ENCODE results near the gene CEP57L1. TPM values are rescaled to one million over a fixed set of nuclear protein-coding genes. Genes with fewer than 3 reads are reported as not detected.

The CEP57L1 gene
- total RNA-seq, 1 experiment from 2014 or later: 26.4 TPM

DNA sequence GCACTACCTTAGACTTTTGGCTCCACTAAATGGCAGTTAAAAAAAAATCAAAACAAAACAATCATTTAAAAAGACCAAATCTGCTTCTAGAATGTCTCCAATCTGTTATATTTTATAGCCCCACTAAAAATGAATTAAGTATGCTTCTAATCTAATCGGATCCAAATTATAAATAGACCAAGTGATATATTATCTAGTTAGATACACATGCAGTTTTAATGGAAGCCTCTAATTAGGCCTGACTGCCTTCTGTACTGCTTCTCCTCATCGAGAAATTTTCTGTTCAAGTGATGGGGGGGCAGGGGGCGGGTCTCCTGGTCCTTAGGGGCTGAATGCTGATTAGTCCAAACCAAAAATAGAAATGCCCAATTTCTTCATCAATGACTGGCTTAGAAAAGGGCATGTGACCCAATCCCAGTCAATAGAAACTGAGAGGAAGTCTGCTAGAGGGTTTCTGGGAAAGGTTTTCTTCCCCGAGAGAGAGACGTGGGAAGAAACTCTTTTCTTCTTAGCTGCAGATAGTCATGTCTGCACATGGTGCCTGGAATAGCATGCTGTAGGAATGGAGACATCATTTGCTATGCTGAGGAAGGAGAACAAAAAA is 7.5 kb upstream of the CEP57L1 start:
- no peak overlapping the region for H2AFZ ChIP-seq (ENCODE audit: low read length)
- H3K9me3 ChIP-seq (ENCODE audit: low read length): no peaks in the 10 kb centered on the region
- no peak for TF ChIP-seq EZH2 (IDR thresholded peaks at IDR 0.05; ENCODE audit: low read length, unreplicated experiment)
- no peak for TF ChIP-seq EZH2phosphoT487 (IDR thresholded peaks at IDR 0.05; ENCODE audit: borderline replicate concordance, low read length)
- TF ChIP-seq, protein P1, sequence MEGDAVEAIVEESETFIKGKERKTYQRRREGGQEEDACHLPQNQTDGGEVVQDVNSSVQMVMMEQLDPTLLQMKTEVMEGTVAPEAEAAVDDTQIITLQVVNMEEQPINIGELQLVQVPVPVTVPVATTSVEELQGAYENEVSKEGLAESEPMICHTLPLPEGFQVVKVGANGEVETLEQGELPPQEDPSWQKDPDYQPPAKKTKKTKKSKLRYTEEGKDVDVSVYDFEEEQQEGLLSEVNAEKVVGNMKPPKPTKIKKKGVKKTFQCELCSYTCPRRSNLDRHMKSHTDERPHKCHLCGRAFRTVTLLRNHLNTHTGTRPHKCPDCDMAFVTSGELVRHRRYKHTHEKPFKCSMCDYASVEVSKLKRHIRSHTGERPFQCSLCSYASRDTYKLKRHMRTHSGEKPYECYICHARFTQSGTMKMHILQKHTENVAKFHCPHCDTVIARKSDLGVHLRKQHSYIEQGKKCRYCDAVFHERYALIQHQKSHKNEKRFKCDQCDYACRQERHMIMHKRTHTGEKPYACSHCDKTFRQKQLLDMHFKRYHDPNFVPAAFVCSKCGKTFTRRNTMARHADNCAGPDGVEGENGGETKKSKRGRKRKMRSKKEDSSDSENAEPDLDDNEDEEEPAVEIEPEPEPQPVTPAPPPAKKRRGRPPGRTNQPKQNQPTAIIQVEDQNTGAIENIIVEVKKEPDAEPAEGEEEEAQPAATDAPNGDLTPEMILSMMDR (conservative IDR thresholded peaks at IDR 0.05; ENCODE audit: low read depth, low read length): no peak
- intact Hi-C loops (cut with micrococcal nuclease): no loop called here
- H3K4me2 ChIP-seq (ENCODE audit: low read length): no peak overlapping the region
- ChIA-PET CTCF (no interaction called here), POLR2A (ENCODE audit: unreplicated experiment) (no interaction called here)
- H3K9me2 ChIP-seq (replicated peaks; ENCODE audit: low read length): no peaks in the 10 kb centered on the region
- no peak for ATAC-seq
- H3K36me3 ChIP-seq (ENCODE audit: low read depth, low read length): no peaks in the 10 kb centered on the region
- no peak overlapping the region for H3K27ac ChIP-seq (ENCODE audit: low read length)
- DNase-seq: no peak
- no peak overlapping the region for H3K9ac ChIP-seq (ENCODE audit: low read length)
- H3K79me2 ChIP-seq (ENCODE audit: low read length): peaks cover 17% of the 10 kb centered on the region
- H3K4me3 ChIP-seq (ENCODE audit: low read length): no peak overlapping the region
- H3F3A ChIP-seq (ENCODE audit: low read length, unreplicated experiment): no peaks in the 10 kb centered on the region
- peaks cover 8% of the 10 kb centered on the region; the same call in 1 of the 2 replicates for H3K4me1 ChIP-seq (ENCODE audit: insufficient read depth, low read length)
- H4K20me1 ChIP-seq (ENCODE audit: low read length): no peaks in the 10 kb centered on the region
- no peaks in the 10 kb centered on the region for H3K27me3 ChIP-seq (ENCODE audit: low read length)
- no TSS peak for BruUV-seq (replicated peaks)

DNA sequence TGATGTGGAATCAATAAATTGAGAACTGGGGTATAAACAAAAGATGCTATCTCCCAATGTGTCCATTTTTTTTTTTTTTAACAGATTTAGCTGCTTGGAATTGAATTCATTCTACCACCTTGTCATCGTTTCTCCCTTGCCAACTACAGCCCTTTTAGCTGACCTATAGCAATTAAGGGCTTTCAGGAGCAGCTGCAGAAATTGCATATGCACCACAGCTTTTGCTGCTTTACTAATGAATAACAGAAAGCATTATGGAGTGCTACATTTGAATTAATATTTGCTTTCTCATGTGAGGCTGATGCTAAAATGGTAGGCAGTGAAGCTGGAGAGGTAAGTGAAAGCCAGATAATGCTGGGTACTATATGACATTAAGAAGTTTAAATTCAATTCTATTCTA is 6.3 kb upstream of the CEP57L1 start:
- TF ChIP-seq EZH2 (IDR thresholded peaks at IDR 0.05; ENCODE audit: low read length, unreplicated experiment): no peak
- no peak for TF ChIP-seq EZH2phosphoT487 (IDR thresholded peaks at IDR 0.05; ENCODE audit: borderline replicate concordance, low read length)
- TF ChIP-seq, protein P1 (conservative IDR thresholded peaks at IDR 0.05; ENCODE audit: low read depth, low read length): no peak
- DNase-seq: no peak
- Histone ChIP-seq H3K9me3 (ENCODE audit: low read length) (no peaks in the 10 kb centered on the region), H3K4me1 (ENCODE audit: insufficient read depth, low read length) (peaks cover 8% of the 10 kb centered on the region; the same call in 1 of the 2 replicates), H3F3A (ENCODE audit: low read length, unreplicated experiment) (no peaks in the 10 kb centered on the region), H3K27me3 (ENCODE audit: low read length) (no peaks in the 10 kb centered on the region), H3K4me3 (ENCODE audit: low read length) (no peak overlapping the region), H4K20me1 (ENCODE audit: low read length) (no peaks in the 10 kb centered on the region), H3K79me2 (ENCODE audit: low read length) (peaks cover 30% of the 10 kb centered on the region), H3K36me3 (ENCODE audit: low read depth, low read length) (no peaks in the 10 kb centered on the region), H3K9me2 (replicated peaks; ENCODE audit: low read length) (no peaks in the 10 kb centered on the region), H2AFZ (ENCODE audit: low read length) (no peak overlapping the region), H3K9ac (ENCODE audit: low read length) (no peak overlapping the region), H3K27ac (ENCODE audit: low read length) (no peak overlapping the region), H3K4me2 (ENCODE audit: low read length) (no peak overlapping the region)
- intact Hi-C loops (cut with micrococcal nuclease): no loop called here
- ChIA-PET POLR2A (ENCODE audit: unreplicated experiment) (no interaction called here), CTCF (no interaction called here)
- no TSS peak for BruUV-seq (replicated peaks)
- no peak for ATAC-seq

GRCh38 chr6:109091314-109092024 is 3.8 kb upstream of the CEP57L1 start:
- Histone ChIP-seq H3K27ac (ENCODE audit: low read length) (no peak overlapping the region), H3K9me2 (replicated peaks; ENCODE audit: low read length) (no peaks in the 10 kb centered on the region), H4K20me1 (ENCODE audit: low read length) (no peaks in the 10 kb centered on the region), H3K27me3 (ENCODE audit: low read length) (no peaks in the 10 kb centered on the region), H2AFZ (ENCODE audit: low read length) (no peak overlapping the region), H3K4me1 (ENCODE audit: insufficient read depth, low read length) (peaks cover 10% of the 10 kb centered on the region; the same call in 1 of the 2 replicates), H3K36me3 (ENCODE audit: low read depth, low read length) (no peaks in the 10 kb centered on the region), H3K4me3 (ENCODE audit: low read length) (peak overlapping the region; percentile 91), H3K79me2 (ENCODE audit: low read length) (peaks cover 39% of the 10 kb centered on the region), H3K9ac (ENCODE audit: low read length) (no peak overlapping the region), H3K9me3 (ENCODE audit: low read length) (no peaks in the 10 kb centered on the region), H3F3A (ENCODE audit: low read length, unreplicated experiment) (no peaks in the 10 kb centered on the region), H3K4me2 (ENCODE audit: low read length) (peak overlapping the region; percentile 91)
- ChIA-PET CTCF (no interaction called here), POLR2A (ENCODE audit: unreplicated experiment) (no interaction called here)
- intact Hi-C loops (cut with micrococcal nuclease): no loop called here
- no TSS peak for BruUV-seq (replicated peaks)
- no peak for ATAC-seq
- no peak for DNase-seq
- TF ChIP-seq EZH2phosphoT487 (IDR thresholded peaks at IDR 0.05; ENCODE audit: borderline replicate concordance, low read length) (no peak), EZH2 (IDR thresholded peaks at IDR 0.05; ENCODE audit: low read length, unreplicated experiment) (no peak)
- TF ChIP-seq, protein P1 (conservative IDR thresholded peaks at IDR 0.05; ENCODE audit: low read depth, low read length): no peak
